ACC112 (cell line): Measurements from ENCODE around the gene EIF2D.
"Not testable (repeated sequence)": the region's sequence is repeated elsewhere in the genome, so short reads cannot be mapped to it uniquely, and the experiment has no call there.

Source experiments
- H2AFZ ChIP-seq: fragments of 200-600 bp; sonication (generic); one replicate; pipeline ENCODE4 v1.6.0; 2017; ENCODE audit warnings: antibody characterized with exemption, low read length; ENCODE audit not compliant: unreplicated experiment
- H3K27ac ChIP-seq: fragments of 200-600 bp; sonication (generic); 2 replicates; pipeline ENCODE4 v1.5.1; 2014; ENCODE audit warnings: low read depth, mild to moderate bottlenecking, antibody characterized with exemption, low read length, moderate library complexity
- H3K27me3 ChIP-seq: fragments of 200-600 bp; sonication (generic); 2 replicates; pipeline ENCODE4 v1.6.1; 2014; ENCODE audit warnings: mild to moderate bottlenecking, antibody characterized with exemption, low read length, moderate library complexity, mixed read lengths; ENCODE audit not compliant: insufficient read depth
- H3K36me3 ChIP-seq: fragments of 200-600 bp; sonication (generic); 2 replicates; pipeline ENCODE4 v1.6.1; 2016; ENCODE audit warnings: mild to moderate bottlenecking, antibody characterized with exemption, low read length, moderate library complexity, mixed read lengths; ENCODE audit not compliant: insufficient read depth
- H3K4me1 ChIP-seq: fragments of 200-600 bp; sonication (generic); one replicate; pipeline ENCODE4 v1.6.1; 2016; ENCODE audit warnings: low read length, mixed read lengths; ENCODE audit not compliant: insufficient read depth, unreplicated experiment, control insufficient read depth
- H3K4me3 ChIP-seq: fragments of 200-600 bp; sonication (generic); 2 replicates; pipeline ENCODE4 v1.5.1; 2014; ENCODE audit warnings: mild to moderate bottlenecking, low read depth, low read length
- H3K79me2 ChIP-seq: fragments of 200-600 bp; sonication (generic); one replicate; pipeline ENCODE4 v1.6.0; 2016; ENCODE audit warnings: low read length; ENCODE audit not compliant: control insufficient read depth, unreplicated experiment, insufficient read depth

Gene EIF2D

GRCh38 chr1:206586501-206587445 lies 25.5 kb downstream of the EIF2D start:
- Histone ChIP-seq H3K4me1 (peaks cover 31% of the 10 kb centered on the region), H3K27ac (no peak overlapping the region), H3K4me3 (no peak overlapping the region), H3K27me3 (no peaks in the 10 kb centered on the region), H3K36me3 (0 out of 2 replicates have a peak, but pooled peaks cover 2% of the 10 kb centered on the region), H2AFZ (no peak overlapping the region), H3K79me2 (no peaks in the 10 kb centered on the region)

GRCh38 chr1:206584683-206585082 lies 27.6 kb downstream of the EIF2D start:
- Histone ChIP-seq H3K4me3 (no peak overlapping the region), H3K4me1 (peaks cover 21% of the 10 kb centered on the region), H2AFZ (no peak overlapping the region), H3K36me3 (no peaks in the 10 kb centered on the region), H3K27ac (no peak overlapping the region), H3K27me3 (no peaks in the 10 kb centered on the region), H3K79me2 (no peaks in the 10 kb centered on the region)

- H3K4me3 ChIP-seq = no peak overlapping the region
- no peaks in the 10 kb centered on the region for H3K79me2 ChIP-seq
- H3K36me3 ChIP-seq = no peaks in the 10 kb centered on the region
- no peak overlapping the region for H3K27ac ChIP-seq
- H2AFZ ChIP-seq = no peak overlapping the region
- no peaks in the 10 kb centered on the region for H3K27me3 ChIP-seq
- H3K4me1 ChIP-seq = peaks cover 19% of the 10 kb centered on the region
These were observed 28.3 kb downstream of the EIF2D start for GRCh38 chr1:206583707-206584648.

- Histone ChIP-seq H3K79me2 (no peaks in the 10 kb centered on the region), H3K4me1 (peaks cover 11% of the 10 kb centered on the region), H3K27ac (no peak overlapping the region), H2AFZ (no peak overlapping the region), H3K36me3 (no peaks in the 10 kb centered on the region), H3K27me3 (no peaks in the 10 kb centered on the region), H3K4me3 (no peak overlapping the region)
These were observed 29.1 kb downstream of the EIF2D start for GRCh38 chr1:206582971-206583706.

GRCh38 chr1:206582537-206582936 lies 29.7 kb downstream of the EIF2D start:
- Histone ChIP-seq H3K4me3 (no peak overlapping the region), H2AFZ (no peak overlapping the region), H3K27me3 (no peaks in the 10 kb centered on the region), H3K4me1 (peaks cover 10% of the 10 kb centered on the region), H3K79me2 (no peaks in the 10 kb centered on the region), H3K36me3 (no peaks in the 10 kb centered on the region), H3K27ac (no peak overlapping the region)

GRCh38 chr1:206581571-206581981 lies 30.7 kb downstream of the EIF2D start:
- H3K4me3 ChIP-seq = no peak overlapping the region
- no peak overlapping the region for H3K27ac ChIP-seq
- no peaks in the 10 kb centered on the region for H3K27me3 ChIP-seq
- H2AFZ ChIP-seq = no peak overlapping the region
- no peaks in the 10 kb centered on the region for H3K79me2 ChIP-seq
- H3K36me3 ChIP-seq = no peaks in the 10 kb centered on the region
- peaks cover 10% of the 10 kb centered on the region for H3K4me1 ChIP-seq

- H3K4me3 ChIP-seq, H3K79me2 ChIP-seq, H3K27me3 ChIP-seq, H3K36me3 ChIP-seq, H3K27ac ChIP-seq, H2AFZ ChIP-seq: not testable (repeated sequence)
- peaks cover 14% of the 10 kb centered on the region for H3K4me1 ChIP-seq
These were observed 31.2 kb downstream of the EIF2D start for GRCh38 chr1:206581114-206581497.

GRCh38 chr1:206580438-206581113 lies 31.7 kb downstream of the EIF2D start:
- no peak overlapping the region for H3K4me3 ChIP-seq
- peaks cover 17% of the 10 kb centered on the region for H3K4me1 ChIP-seq
- H2AFZ ChIP-seq = no peak overlapping the region
- H3K27me3 ChIP-seq = no peaks in the 10 kb centered on the region
- H3K36me3 ChIP-seq = no peaks in the 10 kb centered on the region
- H3K79me2 ChIP-seq = no peaks in the 10 kb centered on the region
- H3K27ac ChIP-seq = no peak overlapping the region

GRCh38 chr1:206579747-206580437 lies 32.4 kb downstream of the EIF2D start:
- Histone ChIP-seq H3K4me3 (no peak overlapping the region), H3K36me3 (no peaks in the 10 kb centered on the region), H3K79me2 (no peaks in the 10 kb centered on the region), H3K4me1 (peaks cover 23% of the 10 kb centered on the region), H2AFZ (no peak overlapping the region), H3K27ac (no peak overlapping the region), H3K27me3 (no peaks in the 10 kb centered on the region)
